ENCODE data around the gene TMEM37. TPM values are rescaled to one million over a fixed set of nuclear protein-coding genes. Genes with fewer than 3 reads are reported as not detected.

Gene TMEM37
- total and polyA plus RNA-seq, 2 of the 8 experiments (the other 6 are each of a cell fraction or from before 2014, with no cell fraction given): 11.0 to 16.2 TPM

- TF ChIP-seq CHD7 (IDR thresholded peaks at IDR 0.05; ENCODE audit: insufficient replicate concordance, low read length) (no peak), ATF3 (IDR thresholded peaks at IDR 0.05; ENCODE audit: insufficient read depth, low read depth, low read length) (no peak), MAFK (IDR thresholded peaks at IDR 0.05; ENCODE audit: low read depth, low read length) (no peak), BACH1 (IDR thresholded peaks at IDR 0.05; ENCODE audit: low read length) (no peak), CEBPB (IDR thresholded peaks at IDR 0.05; ENCODE audit: low read depth, low read length) (no peak), EGR1 (IDR thresholded peaks at IDR 0.05; ENCODE audit: borderline replicate concordance, low read depth, low read length) (no peak), YY1 (IDR thresholded peaks at IDR 0.05; ENCODE audit: low read depth, low read length) (no peak), SIN3A (conservative IDR thresholded peaks at IDR 0.05 in 1 of 2, IDR thresholded peaks at IDR 0.05 in 1 of 2; ENCODE audit: low read depth in 1 of 2, low read length in 2 of 2) (no peak), MAX (IDR thresholded peaks at IDR 0.05) (no peak), JUN (IDR thresholded peaks at IDR 0.05; ENCODE audit: low read depth, low read length) (no peak)
Observed at GRCh38 chr2:119419803-119420508, 11.7 kb upstream of the TMEM37 start (continued).
